Measurements from ENCODE around the gene ERC2.

Gene ERC2

DNA sequence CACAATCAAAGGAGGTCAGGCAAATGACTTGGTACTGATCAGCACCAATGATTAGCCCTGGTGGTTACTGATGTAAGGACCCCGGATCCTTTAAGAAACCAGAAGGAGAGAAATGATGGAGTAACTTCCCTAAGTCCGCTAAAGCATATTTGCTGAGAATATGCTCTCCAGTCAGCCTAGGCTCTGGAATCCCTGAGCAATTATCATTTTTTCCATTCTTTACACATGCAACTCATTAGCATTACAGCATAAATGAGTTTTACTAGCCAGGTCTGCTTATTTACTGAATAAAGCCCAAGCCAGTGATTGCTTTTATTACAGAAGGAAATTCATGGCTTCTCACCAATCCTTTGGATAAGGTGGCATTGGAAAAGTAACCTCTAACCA is 842.0 kb downstream of the ERC2 start:
- Mint-ChIP-seq H3K27ac (no peak overlapping the region), H3K4me3 (no peak overlapping the region), H3K36me3 (ENCODE audit: low read depth) (no peaks in the 10 kb centered on the region), H3K27me3 (ENCODE audit: low read depth) (peaks cover 10% of the 10 kb centered on the region), H3K4me1 (peaks cover 14% of the 10 kb centered on the region), H3K9me3 (no peaks in the 10 kb centered on the region)
- TF ChIP-seq, protein P1, sequence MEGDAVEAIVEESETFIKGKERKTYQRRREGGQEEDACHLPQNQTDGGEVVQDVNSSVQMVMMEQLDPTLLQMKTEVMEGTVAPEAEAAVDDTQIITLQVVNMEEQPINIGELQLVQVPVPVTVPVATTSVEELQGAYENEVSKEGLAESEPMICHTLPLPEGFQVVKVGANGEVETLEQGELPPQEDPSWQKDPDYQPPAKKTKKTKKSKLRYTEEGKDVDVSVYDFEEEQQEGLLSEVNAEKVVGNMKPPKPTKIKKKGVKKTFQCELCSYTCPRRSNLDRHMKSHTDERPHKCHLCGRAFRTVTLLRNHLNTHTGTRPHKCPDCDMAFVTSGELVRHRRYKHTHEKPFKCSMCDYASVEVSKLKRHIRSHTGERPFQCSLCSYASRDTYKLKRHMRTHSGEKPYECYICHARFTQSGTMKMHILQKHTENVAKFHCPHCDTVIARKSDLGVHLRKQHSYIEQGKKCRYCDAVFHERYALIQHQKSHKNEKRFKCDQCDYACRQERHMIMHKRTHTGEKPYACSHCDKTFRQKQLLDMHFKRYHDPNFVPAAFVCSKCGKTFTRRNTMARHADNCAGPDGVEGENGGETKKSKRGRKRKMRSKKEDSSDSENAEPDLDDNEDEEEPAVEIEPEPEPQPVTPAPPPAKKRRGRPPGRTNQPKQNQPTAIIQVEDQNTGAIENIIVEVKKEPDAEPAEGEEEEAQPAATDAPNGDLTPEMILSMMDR (IDR thresholded peaks at IDR 0.05; ENCODE audit: unreplicated experiment in 3 of 3), result no peak

DNA sequence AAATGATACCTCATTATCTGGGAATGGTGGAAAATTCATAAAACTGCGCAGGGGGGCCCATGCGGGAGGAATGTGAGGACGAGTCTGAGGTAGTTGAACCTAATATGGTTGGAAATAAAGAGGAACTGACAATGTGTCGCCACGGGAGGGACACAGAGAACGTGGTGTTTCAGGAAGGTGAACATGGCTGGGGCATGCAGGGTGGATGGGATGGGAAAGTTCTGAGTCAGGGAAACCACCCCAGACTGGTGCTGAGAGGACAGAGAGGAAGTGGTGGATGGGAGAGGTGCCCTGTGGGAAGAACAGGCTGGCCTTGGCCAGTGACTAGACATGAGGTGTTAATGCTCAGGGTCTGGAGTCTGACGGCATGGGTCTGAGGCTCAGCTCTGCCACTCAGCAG is 844.0 kb downstream of the ERC2 start:
- no peak overlapping the region for H3K27ac Mint-ChIP-seq
- H3K4me3 Mint-ChIP-seq, result no peak overlapping the region

DNA sequence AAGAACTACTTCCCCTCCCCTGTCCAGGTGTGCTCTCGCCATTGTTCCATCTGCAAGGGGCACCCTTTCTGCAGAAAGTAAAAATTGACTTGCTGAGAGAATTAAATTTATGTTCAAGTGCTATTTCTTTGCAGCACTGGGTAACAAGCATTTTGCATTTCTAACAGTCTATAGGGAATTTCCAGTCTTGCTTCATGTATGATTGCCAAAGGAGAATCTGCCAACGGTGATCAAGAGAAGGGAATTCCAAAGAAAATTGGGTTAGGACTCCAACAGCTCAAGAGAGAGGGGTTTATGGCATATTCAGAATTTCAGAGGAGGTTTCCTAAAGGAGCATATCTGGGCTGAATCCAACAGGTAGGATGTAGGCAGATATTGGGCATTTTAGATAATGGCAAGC is 844.5 kb downstream of the ERC2 start:
- TF ChIP-seq, protein P1 (IDR thresholded peaks at IDR 0.05; ENCODE audit: unreplicated experiment in 3 of 3), result no peak
- Mint-ChIP-seq H3K4me1 (peaks cover 6% of the 10 kb centered on the region), H3K9me3 (no peaks in the 10 kb centered on the region), H3K27me3 (ENCODE audit: low read depth) (peaks cover 11% of the 10 kb centered on the region), H3K27ac (no peak overlapping the region), H3K4me3 (no peak overlapping the region), H3K36me3 (ENCODE audit: low read depth) (no peaks in the 10 kb centered on the region)

More for the DNA sequence above, 844.0 kb downstream of the ERC2 start:
- Mint-ChIP-seq H3K9me3 (no peaks in the 10 kb centered on the region), H3K36me3 (ENCODE audit: low read depth) (no peaks in the 10 kb centered on the region), H3K4me1 (peaks cover 9% of the 10 kb centered on the region), H3K27me3 (ENCODE audit: low read depth) (peaks cover 11% of the 10 kb centered on the region)
- TF ChIP-seq, protein P1 (IDR thresholded peaks at IDR 0.05; ENCODE audit: unreplicated experiment in 3 of 3), result no peak

DNA sequence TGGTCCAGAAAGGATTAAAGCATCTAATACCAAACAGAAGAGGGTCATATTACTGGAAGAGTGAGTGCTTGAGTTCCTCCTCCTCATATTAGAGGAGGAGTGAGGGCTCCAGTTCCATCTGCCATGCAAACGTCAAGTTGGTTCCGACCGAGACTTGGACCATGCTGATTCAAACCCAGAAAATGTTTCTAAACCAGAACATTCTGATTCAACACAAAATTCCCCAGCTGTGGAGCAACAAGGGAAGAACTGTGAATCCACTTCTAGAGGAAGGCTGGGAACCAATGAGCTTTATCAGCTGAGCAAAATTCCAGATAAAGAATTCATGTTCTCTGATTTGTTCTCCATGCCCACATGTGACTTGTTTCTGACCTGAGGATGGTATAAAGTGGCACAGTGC is 845.5 kb downstream of the ERC2 start:
- Mint-ChIP-seq H3K27ac (no peak overlapping the region), H3K4me3 (no peak overlapping the region), H3K36me3 (ENCODE audit: low read depth) (no peaks in the 10 kb centered on the region), H3K27me3 (ENCODE audit: low read depth) (peaks cover 16% of the 10 kb centered on the region), H3K9me3 (no peaks in the 10 kb centered on the region), H3K4me1 (peaks cover 9% of the 10 kb centered on the region)
- TF ChIP-seq, protein P1 (IDR thresholded peaks at IDR 0.05; ENCODE audit: unreplicated experiment in 3 of 3), result no peak

DNA sequence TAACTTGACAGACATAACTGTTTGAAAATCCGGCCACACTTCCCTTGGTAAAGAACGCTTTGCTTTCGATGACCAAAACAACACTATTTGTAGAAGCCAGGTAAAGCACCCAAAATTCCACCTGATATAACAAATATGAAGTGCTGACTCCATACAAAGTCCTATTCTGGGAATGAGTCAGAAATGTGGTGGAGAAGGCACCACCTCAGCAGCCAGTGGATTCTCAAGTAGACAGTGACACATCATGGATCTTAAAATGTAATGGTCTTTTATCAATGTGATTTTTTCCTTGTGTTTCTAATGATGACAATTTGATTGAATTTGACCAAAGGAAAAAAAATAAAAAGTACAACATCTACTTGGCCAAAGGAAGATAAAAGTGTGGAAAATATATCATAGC is 846.2 kb downstream of the ERC2 start:
- Mint-ChIP-seq H3K36me3 (ENCODE audit: low read depth) (no peaks in the 10 kb centered on the region), H3K27me3 (ENCODE audit: low read depth) (peaks cover 21% of the 10 kb centered on the region), H3K27ac (no peak overlapping the region), H3K4me3 (no peak overlapping the region), H3K4me1 (peaks cover 15% of the 10 kb centered on the region), H3K9me3 (no peaks in the 10 kb centered on the region)
- TF ChIP-seq, protein P1 (IDR thresholded peaks at IDR 0.05; ENCODE audit: unreplicated experiment in 3 of 3), result no peak

DNA sequence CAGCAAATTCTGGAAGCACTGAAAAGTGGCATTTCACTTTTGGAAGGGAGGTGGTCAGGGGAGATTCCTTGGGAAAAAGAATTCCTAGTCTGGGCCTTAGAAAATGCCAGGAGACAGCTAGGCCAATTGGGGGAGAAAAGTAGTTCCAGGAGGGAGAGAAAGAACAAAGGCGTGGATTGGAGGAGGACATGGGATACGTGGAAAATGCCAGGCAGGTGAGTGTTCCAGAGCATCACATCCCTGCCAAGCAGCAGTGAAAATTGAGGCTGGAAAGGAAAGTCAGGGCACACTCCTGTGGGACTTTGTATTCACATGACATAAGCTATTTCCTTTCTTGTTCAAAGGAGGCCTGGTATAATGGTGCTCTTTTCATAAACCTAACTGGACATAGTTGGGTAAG is 846.6 kb downstream of the ERC2 start:
- no peak overlapping the region for H3K4me3 Mint-ChIP-seq
- TF ChIP-seq, protein P1 (IDR thresholded peaks at IDR 0.05; ENCODE audit: unreplicated experiment in 3 of 3), result no peak
- H3K27me3 Mint-ChIP-seq (ENCODE audit: low read depth), result peaks cover 21% of the 10 kb centered on the region
- peaks cover 16% of the 10 kb centered on the region for H3K4me1 Mint-ChIP-seq
- H3K36me3 Mint-ChIP-seq (ENCODE audit: low read depth), result no peaks in the 10 kb centered on the region
- H3K27ac Mint-ChIP-seq, result no peak overlapping the region
- H3K9me3 Mint-ChIP-seq, result no peaks in the 10 kb centered on the region
